Calu3 (cell line): ENCODE measurements around the gene NRP1. TPM values are rescaled to one million over a fixed set of nuclear protein-coding genes. Genes with fewer than 3 reads are reported as not detected.
A peak's percentile ranks its signal among the peaks of the same experiment; 100 is the strongest.

Experiments used
- BruUV-seq: library from RNA; stranded (reverse); fragments of 400-500 nt; replicated peaks from 2 replicates; lab custom pipeline; 2021; lab: Mats Ljungman, UMichigan
- CTCF ChIA-PET: fragments of 300-600 bp; sonication (Branson Sonifier 250); formaldehyde crosslinking; loops from one replicate; lab custom pipeline; 2022; ENCODE audit warnings: antibody characterized with exemption; lab: Charles Lee
- DNase-seq: peaks from one replicate; pipeline ENCODE4 v3.0.0; 2022
- H3K27ac Mint-ChIP-seq: one replicate; pipeline ENCODE4 v1.8.0; 2022; ENCODE audit warnings: mixed read lengths; ENCODE audit not compliant: unreplicated experiment
- H3K27me3 Mint-ChIP-seq: one replicate; pipeline ENCODE4 v1.8.0; 2022; ENCODE audit warnings: mixed read lengths; ENCODE audit not compliant: unreplicated experiment
- H3K36me3 Mint-ChIP-seq: one replicate; pipeline ENCODE4 v1.8.0; 2022; ENCODE audit warnings: mild to moderate bottlenecking, moderate library complexity, mixed read lengths; ENCODE audit not compliant: insufficient read depth, unreplicated experiment
- H3K4me1 Mint-ChIP-seq: one replicate; pipeline ENCODE4 v1.8.0; 2022; ENCODE audit warnings: mild to moderate bottlenecking, low read depth, mixed read lengths; ENCODE audit not compliant: unreplicated experiment
- H3K4me3 Mint-ChIP-seq: one replicate; pipeline ENCODE4 v1.8.0; 2022; ENCODE audit warnings: mild to moderate bottlenecking, low read depth, moderate library complexity, mixed read lengths; ENCODE audit not compliant: unreplicated experiment
- H3K9me3 Mint-ChIP-seq: one replicate; pipeline ENCODE4 v1.8.0; 2022; ENCODE audit warnings: low read depth, mixed read lengths; ENCODE audit not compliant: unreplicated experiment
- CTCF ChIP-seq: fragments of 200-600 bp; IDR thresholded peaks from one replicate; pipeline ENCODE4 v1.8.0; 2022; ENCODE audit warnings: antibody characterized with exemption; ENCODE audit not compliant: unreplicated experiment
- intact Hi-C: fragments of 100-400 bp; cut with micrococcal nuclease; formaldehyde crosslinking; loops from one replicate; pipeline ENCODE4 v1.10.0; 2022; ENCODE audit not compliant: unreplicated experiment
- total RNA-seq: library from RNA; stranded (reverse); gene quantifications from 2 replicates; pipeline ENCODE4 v1.2.3, GENCODE V29; 2022

The NRP1 gene
- total RNA-seq, 1 experiment from 2014 or later: 96.3 TPM

DNA sequence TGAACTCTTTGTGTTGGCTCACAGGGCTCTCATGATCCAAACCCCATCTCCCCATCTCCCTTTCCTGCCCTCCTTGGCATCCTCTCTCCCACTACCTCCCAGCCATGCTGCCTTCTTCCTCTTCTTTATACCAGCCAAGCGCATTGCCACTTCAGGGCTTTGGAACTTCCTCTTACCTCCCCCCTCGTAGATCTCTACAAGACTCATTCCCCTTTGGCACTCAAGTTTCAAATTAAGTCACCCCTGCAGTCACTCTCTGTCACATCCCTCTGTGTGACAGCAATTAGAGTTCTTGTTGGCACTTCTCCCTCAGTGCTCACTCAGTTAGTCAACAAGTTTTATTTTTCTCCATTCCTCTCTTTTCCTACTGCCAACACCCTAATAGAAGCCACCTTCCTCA, 20.8 kb upstream of the NRP1 start:
- Mint-ChIP-seq H3K36me3 (no peaks in the 10 kb centered on the region), H3K4me3 (no peak overlapping the region), H3K27ac (no peak overlapping the region), H3K9me3 (peaks cover 3% of the 10 kb centered on the region), H3K4me1 (peaks cover 11% of the 10 kb centered on the region), H3K27me3 (no peaks in the 10 kb centered on the region)
- CTCF ChIA-PET: no interaction called here
- TF ChIP-seq CTCF: no peak
- no peak for DNase-seq
- intact Hi-C loops: no loop called here
- BruUV-seq: no TSS peak

DNA sequence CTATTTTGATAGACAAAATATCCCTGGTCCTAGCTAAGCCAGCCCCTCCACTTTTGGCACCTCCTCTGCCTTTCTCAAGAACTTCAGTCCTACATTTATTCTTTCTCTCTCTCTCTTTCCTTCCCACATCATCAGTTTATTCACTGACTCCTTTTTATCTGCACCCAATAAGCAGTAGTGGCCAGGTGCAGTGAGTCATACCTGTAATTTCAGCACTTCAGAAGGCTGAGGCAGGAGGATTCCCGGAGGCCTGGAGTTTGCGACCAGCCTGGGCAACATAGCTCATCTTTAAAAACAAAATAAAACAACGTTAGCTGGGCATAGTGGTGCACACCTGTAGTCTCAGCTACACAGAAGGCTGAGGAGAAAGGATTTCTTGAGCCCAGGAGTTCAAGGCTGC, 19.4 kb upstream of the NRP1 start:
- intact Hi-C loops: no loop called here
- CTCF ChIA-PET: no interaction called here
- no peak for TF ChIP-seq CTCF
- no peaks in the 10 kb centered on the region for H3K9me3 Mint-ChIP-seq
- peaks cover 11% of the 10 kb centered on the region for H3K4me1 Mint-ChIP-seq
- peak; percentile 21 for DNase-seq
- no peaks in the 10 kb centered on the region for H3K27me3 Mint-ChIP-seq
- H3K27ac Mint-ChIP-seq: no peak overlapping the region
- H3K4me3 Mint-ChIP-seq: no peak overlapping the region
- H3K36me3 Mint-ChIP-seq: no peaks in the 10 kb centered on the region
- no TSS peak for BruUV-seq

DNA sequence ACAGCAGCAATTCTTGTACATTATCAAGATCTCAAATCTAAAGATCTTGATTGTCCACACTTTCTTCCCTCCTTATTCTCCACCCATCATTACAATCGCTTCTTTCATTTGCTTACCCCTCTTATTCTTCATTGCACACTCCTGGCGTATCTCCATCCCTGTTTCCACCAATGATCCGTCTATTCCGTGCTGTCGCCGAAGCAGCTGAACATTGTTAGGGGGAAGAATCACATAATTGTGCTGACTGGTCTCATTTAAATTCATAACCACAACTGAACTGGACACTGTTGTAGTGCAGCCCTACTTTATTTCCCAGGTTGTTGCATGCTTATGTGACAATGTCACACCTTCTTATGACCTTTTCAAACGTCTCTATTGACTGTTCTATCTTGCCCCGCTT, 18.9 kb upstream of the NRP1 start:
- no peak for DNase-seq
- no peaks in the 10 kb centered on the region for H3K27me3 Mint-ChIP-seq
- TF ChIP-seq CTCF: no peak
- H3K9me3 Mint-ChIP-seq: no peaks in the 10 kb centered on the region
- no TSS peak for BruUV-seq
- H3K27ac Mint-ChIP-seq: no peak overlapping the region
- CTCF ChIA-PET: no interaction called here
- no peaks in the 10 kb centered on the region for H3K36me3 Mint-ChIP-seq
- H3K4me1 Mint-ChIP-seq: peaks cover 11% of the 10 kb centered on the region
- no peak overlapping the region for H3K4me3 Mint-ChIP-seq
- intact Hi-C loops: no loop called here

DNA sequence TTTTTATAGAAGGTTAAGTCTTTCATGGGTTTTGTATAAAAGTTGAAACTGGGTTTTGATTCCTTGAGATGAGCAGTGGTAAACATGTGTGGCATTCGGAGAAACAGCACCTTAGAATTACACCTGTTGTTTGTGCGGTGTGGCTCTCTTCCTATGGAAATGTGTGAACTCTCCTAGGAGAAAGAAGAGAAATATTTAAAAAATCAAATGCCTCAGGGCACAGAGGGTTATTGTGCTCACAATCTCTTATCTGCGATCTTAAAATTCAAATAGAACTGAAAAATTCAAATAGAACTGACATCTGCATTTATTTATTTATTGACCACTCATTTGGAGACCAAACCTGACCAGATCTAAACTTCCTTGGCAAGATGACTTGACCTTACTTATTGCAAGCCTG, 18.1 kb upstream of the NRP1 start:
- H3K27me3 Mint-ChIP-seq: no peaks in the 10 kb centered on the region
- DNase-seq: no peak
- no TSS peak for BruUV-seq
- H3K9me3 Mint-ChIP-seq: no peaks in the 10 kb centered on the region
- H3K36me3 Mint-ChIP-seq: no peaks in the 10 kb centered on the region
- H3K4me1 Mint-ChIP-seq: peaks cover 11% of the 10 kb centered on the region
- H3K4me3 Mint-ChIP-seq: no peak overlapping the region
- CTCF ChIA-PET: no interaction called here
- intact Hi-C loops: no loop called here
- no peak for TF ChIP-seq CTCF
- H3K27ac Mint-ChIP-seq: no peak overlapping the region
